Activated CD4-positive, alpha-beta T cell treated with anti-CD3 and anti-CD28 coated beads, Interleukin-2, amount 10 ng/mL, durations not matched to agents 24 days and 14 days (primary cell): Measurements from ENCODE around the gene DYNLL2. TPM values are rescaled to one million over a fixed set of nuclear protein-coding genes. Genes with fewer than 3 reads are reported as not detected.

ENCODE experiments used
- DNase-seq: peaks from one replicate; pipeline ENCODE4 v3.0.0; 2022
- H3K27ac Mint-ChIP-seq: one replicate; pipeline ENCODE4 v1.8.0; 2022; ENCODE audit warnings: mild to moderate bottlenecking, mixed read lengths
- H3K27me3 Mint-ChIP-seq: one replicate; pipeline ENCODE4 v1.8.0; 2022; ENCODE audit warnings: mixed read lengths
- H3K36me3 Mint-ChIP-seq: one replicate; pipeline ENCODE4 v1.8.0; 2022; ENCODE audit warnings: low read depth, mild to moderate bottlenecking, mixed read lengths
- H3K4me1 Mint-ChIP-seq: one replicate; pipeline ENCODE4 v1.8.0; 2021; ENCODE audit warnings: mixed read lengths
- H3K4me3 Mint-ChIP-seq: one replicate; pipeline ENCODE4 v1.8.0; 2022; ENCODE audit warnings: mild to moderate bottlenecking, moderate library complexity, mixed read lengths
- H3K9me3 Mint-ChIP-seq: one replicate; pipeline ENCODE4 v1.8.0; 2021; ENCODE audit warnings: mixed read lengths
- intact Hi-C: fragments of 100-400 bp; cut with micrococcal nuclease; formaldehyde crosslinking; loops from one replicate; pipeline ENCODE4 v1.15.1; 2023
- total RNA-seq: library from RNA; stranded (reverse); gene quantifications from 2 replicates; pipeline ENCODE4 v1.2.3, GENCODE V29; 2022

DYNLL2 gene
- total RNA-seq, 1 donor from 2014 or later, result 37.2 TPM

DNA sequence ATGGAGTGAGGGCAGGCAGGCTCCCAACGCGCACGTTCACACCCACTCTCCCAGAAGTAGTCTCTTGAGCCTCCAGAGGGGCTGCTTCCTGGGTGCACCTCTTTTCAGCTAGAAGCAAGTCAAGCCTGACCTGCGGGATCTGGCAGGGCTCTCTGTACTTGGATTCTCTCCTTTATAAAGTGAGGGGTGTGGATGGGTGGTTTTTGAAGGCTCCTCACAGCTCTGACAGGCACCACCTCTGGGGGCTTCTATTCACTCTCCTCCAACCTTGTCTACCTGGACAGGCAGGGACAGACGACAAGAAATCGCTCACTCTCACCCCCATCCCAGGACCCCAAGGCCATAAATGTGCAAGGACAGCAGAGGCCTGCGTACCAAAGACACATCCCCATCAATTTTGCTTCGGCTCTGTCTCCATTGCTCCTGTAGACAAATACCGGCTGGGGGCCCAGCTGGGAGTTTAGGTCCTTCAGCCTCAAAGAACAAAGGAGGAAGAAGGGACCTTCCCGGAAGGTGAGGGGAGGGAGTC lies 814 bp upstream of the DYNLL2 start:
- Mint-ChIP-seq H3K27ac (peak overlapping the region; percentile 80), H3K27me3 (peaks cover 26% of the 10 kb centered on the region), H3K4me1 (peaks cover 24% of the 10 kb centered on the region), H3K36me3 (peaks cover 22% of the 10 kb centered on the region), H3K4me3 (peak overlapping the region; percentile 61), H3K9me3 (no peaks in the 10 kb centered on the region)
- intact Hi-C loops, result loop anchor here (2.0 kb wide), 1 partner anchor 998 kb away; the partner anchor contains the start of gene AKAP1
- no peak for DNase-seq

DNA sequence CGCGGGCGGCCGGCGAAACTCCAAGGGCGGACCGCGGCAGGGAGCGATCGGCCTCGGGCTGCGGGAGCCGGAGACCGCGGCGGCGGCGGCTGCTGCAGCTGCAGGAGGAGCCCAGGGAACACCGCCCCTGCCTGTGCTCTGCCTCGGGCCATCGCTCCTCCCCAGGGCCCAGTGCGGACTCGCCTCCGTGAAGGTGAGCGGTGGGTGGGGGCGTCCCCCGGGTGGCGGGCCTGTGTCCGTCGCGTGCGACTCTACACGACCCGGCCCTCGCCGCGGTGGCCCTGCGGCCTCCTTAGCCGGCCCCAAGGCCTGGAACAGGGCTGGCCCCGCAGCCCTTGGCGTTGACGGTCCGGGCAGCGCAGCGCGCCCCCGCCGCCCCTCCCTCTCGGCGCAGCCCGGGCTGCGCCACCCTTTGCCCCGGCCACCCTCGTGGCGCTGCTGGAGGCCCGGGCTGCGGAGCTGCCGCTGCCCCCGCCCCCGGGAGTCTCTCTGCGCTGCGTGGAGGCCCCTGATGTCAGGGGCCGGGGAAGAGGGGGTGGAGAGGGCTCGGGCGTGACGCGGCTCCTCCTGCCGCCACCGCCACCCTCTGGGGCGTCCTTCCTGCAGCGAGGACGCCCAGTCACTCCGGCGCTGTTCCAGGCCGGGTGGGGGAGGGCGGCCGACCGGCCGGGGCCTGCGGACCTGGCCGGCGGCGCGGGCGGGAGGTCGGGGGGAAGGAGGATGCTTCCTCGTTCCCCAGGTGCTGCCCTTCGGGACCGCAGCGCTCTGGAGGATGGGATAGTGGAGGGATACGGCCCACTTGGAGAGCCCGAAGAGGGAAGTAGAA lies 485 bp downstream of the DYNLL2 start:
- intact Hi-C loops, result loop anchor here (1.0 to 2.0 kb wide), 4 partner anchors 30 to 999 kb away; partner anchors contain the start of genes AKAP1, MRPS23 and SRSF1

DNA sequence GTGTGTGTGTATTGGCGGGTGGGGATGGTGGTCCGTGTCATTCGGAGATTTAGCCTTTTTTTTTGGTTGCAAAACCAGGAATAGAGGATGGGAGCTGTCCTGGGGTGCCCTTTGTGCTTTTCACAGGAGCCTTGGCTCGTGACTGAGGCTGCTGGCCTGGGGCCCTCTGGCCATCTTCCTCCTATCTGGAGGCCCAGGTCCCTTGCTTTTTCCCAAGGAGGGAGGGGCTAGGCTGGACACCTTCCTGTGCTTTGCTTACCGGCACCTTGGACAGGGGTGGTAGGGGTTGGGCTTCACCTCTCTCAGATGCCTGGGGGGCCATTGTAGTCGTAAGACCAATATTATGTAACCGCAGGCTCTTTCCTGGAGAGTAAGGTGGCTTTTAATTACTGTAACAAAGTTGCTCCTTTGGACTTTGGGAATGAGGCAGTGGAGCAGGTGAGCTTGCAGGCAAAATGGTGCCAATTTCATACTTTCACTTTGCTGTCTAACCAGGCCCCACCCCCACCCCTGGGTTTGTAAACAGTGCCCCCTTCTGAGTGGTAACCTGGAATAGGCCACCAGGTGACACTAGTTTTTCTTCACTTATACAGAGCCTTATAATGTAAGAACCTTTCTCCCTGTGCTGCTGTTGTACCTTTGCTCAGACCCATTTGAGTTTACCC lies 1.2 kb downstream of the DYNLL2 start:
- peak overlapping the region; percentile 80 for H3K27ac Mint-ChIP-seq

More for the DNA sequence above, 485 bp downstream of the DYNLL2 start:
- no peaks in the 10 kb centered on the region for H3K9me3 Mint-ChIP-seq
- peak; percentile 90 for DNase-seq
- H3K27ac Mint-ChIP-seq, result peak overlapping the region; percentile 80
- peaks cover 33% of the 10 kb centered on the region for H3K36me3 Mint-ChIP-seq
- H3K27me3 Mint-ChIP-seq, result peaks cover 17% of the 10 kb centered on the region
- peaks cover 34% of the 10 kb centered on the region for H3K4me1 Mint-ChIP-seq
- H3K4me3 Mint-ChIP-seq, result peak overlapping the region; percentile 88

GRCh38 chr17:58085039-58085715 lies 2.0 kb downstream of the DYNLL2 start:
- Mint-ChIP-seq H3K4me3 (peak overlapping the region; percentile 88), H3K27me3 (peaks cover 3% of the 10 kb centered on the region), H3K36me3 (peaks cover 48% of the 10 kb centered on the region), H3K27ac (peak overlapping the region; percentile 80), H3K4me1 (peaks cover 41% of the 10 kb centered on the region), H3K9me3 (no peaks in the 10 kb centered on the region)
- intact Hi-C loops, result no loop called here
- peak; percentile 60 for DNase-seq

More for the DNA sequence above, 1.2 kb downstream of the DYNLL2 start:
- intact Hi-C loops, result loop anchor here (1.0 kb wide), 2 partner anchors 29 to 77 kb away; partner anchors contain the start of gene SRSF1
- Mint-ChIP-seq H3K27me3 (peaks cover 9% of the 10 kb centered on the region), H3K4me3 (peak overlapping the region; percentile 88), H3K36me3 (peaks cover 40% of the 10 kb centered on the region), H3K4me1 (peaks cover 38% of the 10 kb centered on the region), H3K9me3 (no peaks in the 10 kb centered on the region)
- DNase-seq, result peak; percentile 79

DNA sequence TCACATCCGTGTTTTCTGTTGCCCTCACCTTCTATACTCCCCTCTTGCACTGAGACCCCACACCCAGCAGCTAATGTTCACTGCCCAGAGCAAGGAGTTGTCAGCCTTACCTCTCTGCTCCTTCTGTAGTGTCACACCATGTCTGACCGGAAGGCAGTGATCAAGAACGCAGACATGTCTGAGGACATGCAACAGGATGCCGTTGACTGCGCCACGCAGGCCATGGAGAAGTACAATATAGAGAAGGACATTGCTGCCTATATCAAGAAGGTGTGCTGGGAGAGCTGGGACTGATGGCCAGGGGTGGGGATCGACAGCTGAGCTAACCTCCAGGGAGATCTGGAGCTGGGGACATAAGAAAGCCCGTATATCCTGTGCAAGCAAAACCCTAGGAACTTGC lies 3.7 kb downstream of the DYNLL2 start:
- peak; percentile 55 for DNase-seq
- peaks cover 46% of the 10 kb centered on the region for H3K4me1 Mint-ChIP-seq
- peaks cover 61% of the 10 kb centered on the region for H3K36me3 Mint-ChIP-seq
- H3K27me3 Mint-ChIP-seq, result no peaks in the 10 kb centered on the region
- intact Hi-C loops, result no loop called here
- no peak overlapping the region for H3K27ac Mint-ChIP-seq
- H3K4me3 Mint-ChIP-seq, result no peak overlapping the region
- no peaks in the 10 kb centered on the region for H3K9me3 Mint-ChIP-seq

DNA sequence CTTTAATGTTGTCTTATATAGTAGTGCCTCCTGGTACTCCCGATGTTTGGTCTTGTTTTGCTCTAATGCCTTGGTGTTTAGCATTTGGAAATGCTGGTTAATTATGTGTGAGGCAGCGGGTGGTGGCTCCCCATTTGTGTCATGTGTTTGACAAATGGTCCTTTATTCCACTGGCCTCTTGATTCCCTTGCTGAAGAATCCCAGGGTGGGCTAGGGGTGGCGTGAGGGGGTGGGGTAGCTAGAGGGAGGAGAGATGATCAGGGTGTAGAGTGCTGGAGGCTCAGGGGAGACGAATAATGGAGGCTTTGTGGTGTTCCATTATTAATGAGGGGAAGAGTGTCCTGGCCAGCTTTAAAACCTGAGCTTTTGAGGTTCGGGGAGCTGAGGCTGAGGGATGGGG lies 5.4 kb downstream of the DYNLL2 start:
- intact Hi-C loops, result no loop called here
- no peak for DNase-seq
- no peaks in the 10 kb centered on the region for H3K27me3 Mint-ChIP-seq
- peaks cover 43% of the 10 kb centered on the region for H3K4me1 Mint-ChIP-seq
- H3K9me3 Mint-ChIP-seq, result no peaks in the 10 kb centered on the region
- H3K36me3 Mint-ChIP-seq, result peaks cover 72% of the 10 kb centered on the region
- H3K4me3 Mint-ChIP-seq, result no peak overlapping the region
- H3K27ac Mint-ChIP-seq, result no peak overlapping the region

DNA sequence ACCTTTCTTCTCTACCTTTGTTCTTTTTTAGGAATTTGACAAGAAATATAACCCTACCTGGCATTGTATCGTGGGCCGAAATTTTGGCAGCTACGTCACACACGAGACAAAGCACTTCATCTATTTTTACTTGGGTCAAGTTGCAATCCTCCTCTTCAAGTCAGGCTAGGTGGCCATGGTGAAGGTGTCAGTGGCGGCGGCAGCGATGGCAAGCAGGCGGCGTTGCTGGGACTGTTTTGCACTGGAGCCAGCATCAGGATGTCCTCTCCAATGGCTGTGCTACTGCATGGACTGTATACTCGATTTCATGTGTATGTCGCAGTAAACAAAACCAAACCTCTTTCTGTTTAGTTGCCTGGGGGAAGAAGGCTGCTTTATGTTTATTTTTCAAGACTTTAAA lies 5.9 kb downstream of the DYNLL2 start:
- H3K4me3 Mint-ChIP-seq, result no peak overlapping the region
- peaks cover 75% of the 10 kb centered on the region for H3K36me3 Mint-ChIP-seq
- no peaks in the 10 kb centered on the region for H3K9me3 Mint-ChIP-seq
- intact Hi-C loops, result no loop called here
- H3K4me1 Mint-ChIP-seq, result peaks cover 43% of the 10 kb centered on the region
- peak; percentile 53 for DNase-seq
- no peak overlapping the region for H3K27ac Mint-ChIP-seq
- H3K27me3 Mint-ChIP-seq, result no peaks in the 10 kb centered on the region

DNA sequence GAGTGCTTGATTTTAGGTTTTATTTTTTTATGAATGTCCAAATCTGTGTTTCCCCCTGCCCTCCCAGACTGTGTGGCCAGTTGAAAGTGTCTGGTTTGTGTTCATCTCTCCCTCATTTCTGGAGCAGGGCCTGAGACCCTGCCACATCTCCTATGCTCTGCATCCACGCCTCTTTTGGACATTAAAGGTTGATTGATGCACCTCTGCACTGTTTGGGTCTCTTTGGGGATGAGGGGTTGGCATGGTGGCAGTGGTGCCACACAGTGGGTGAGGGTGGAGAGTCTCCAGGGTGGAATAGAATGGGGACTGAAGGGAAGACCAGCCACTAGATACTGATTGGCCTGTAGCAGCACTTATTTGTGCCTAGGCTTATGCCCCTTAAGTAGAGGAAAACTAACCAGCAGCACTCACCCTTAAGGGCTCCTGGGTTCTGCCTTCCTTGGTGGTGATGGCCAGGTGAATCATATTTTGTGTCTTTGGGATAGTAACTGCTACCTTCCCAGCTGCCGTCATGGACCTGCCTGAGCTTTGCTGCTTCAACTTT lies 7.9 kb downstream of the DYNLL2 start:
- Mint-ChIP-seq H3K27me3 (no peaks in the 10 kb centered on the region), H3K4me3 (no peak overlapping the region), H3K9me3 (no peaks in the 10 kb centered on the region), H3K4me1 (peaks cover 29% of the 10 kb centered on the region), H3K27ac (no peak overlapping the region), H3K36me3 (peaks cover 67% of the 10 kb centered on the region)
- intact Hi-C loops, result no loop called here
- peak; percentile 47 for DNase-seq

GRCh38 chr17:58092101-58092796 lies 9.0 kb downstream of the DYNLL2 start:
- intact Hi-C loops, result no loop called here
- Mint-ChIP-seq H3K27ac (no peak overlapping the region), H3K4me1 (peaks cover 23% of the 10 kb centered on the region), H3K9me3 (no peaks in the 10 kb centered on the region), H3K4me3 (no peak overlapping the region), H3K27me3 (no peaks in the 10 kb centered on the region), H3K36me3 (peaks cover 59% of the 10 kb centered on the region)
- DNase-seq, result peak; percentile 48

- peak; percentile 44 for DNase-seq
- H3K4me1 Mint-ChIP-seq, result peaks cover 21% of the 10 kb centered on the region
- H3K9me3 Mint-ChIP-seq, result no peaks in the 10 kb centered on the region
- no peak overlapping the region for H3K4me3 Mint-ChIP-seq
- intact Hi-C loops, result no loop called here
- no peaks in the 10 kb centered on the region for H3K27me3 Mint-ChIP-seq
- H3K27ac Mint-ChIP-seq, result no peak overlapping the region
- peaks cover 54% of the 10 kb centered on the region for H3K36me3 Mint-ChIP-seq
Measured at GRCh38 chr17:58092797-58093385, 9.7 kb downstream of the DYNLL2 start.

GRCh38 chr17:58094118-58094517 lies 10.9 kb downstream of the DYNLL2 start:
- Mint-ChIP-seq H3K36me3 (peaks cover 42% of the 10 kb centered on the region), H3K4me3 (no peak overlapping the region), H3K9me3 (no peaks in the 10 kb centered on the region), H3K27me3 (peaks cover 2% of the 10 kb centered on the region), H3K4me1 (peaks cover 14% of the 10 kb centered on the region), H3K27ac (no peak overlapping the region)
- DNase-seq, result no peak
- intact Hi-C loops, result no loop called here

DNA sequence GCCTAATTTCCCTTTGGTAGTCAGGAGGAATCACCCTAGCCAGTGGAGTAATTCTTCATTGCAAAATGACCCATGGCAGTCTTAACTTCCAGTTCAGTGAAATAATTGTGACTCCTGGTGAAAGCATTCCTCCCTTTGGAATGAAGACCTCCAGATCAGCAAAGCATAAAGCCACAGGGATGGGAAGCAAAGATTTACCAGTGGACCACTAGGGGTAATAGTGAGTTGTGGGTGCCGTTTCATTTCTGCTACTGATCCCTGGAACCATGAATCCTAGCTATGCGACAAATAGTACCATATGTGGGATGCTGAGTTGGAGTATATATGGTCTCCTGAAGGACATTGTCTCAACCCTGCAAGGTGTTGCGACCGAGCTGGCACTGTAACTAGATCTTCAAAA lies 13.7 kb downstream of the DYNLL2 start:
- peaks cover 7% of the 10 kb centered on the region for H3K27me3 Mint-ChIP-seq
- H3K27ac Mint-ChIP-seq, result no peak overlapping the region
- H3K36me3 Mint-ChIP-seq, result peaks cover 19% of the 10 kb centered on the region
- no peaks in the 10 kb centered on the region for H3K9me3 Mint-ChIP-seq
- no peak for DNase-seq
- H3K4me3 Mint-ChIP-seq, result no peak overlapping the region
- H3K4me1 Mint-ChIP-seq, result peaks cover 10% of the 10 kb centered on the region
- intact Hi-C loops, result no loop called here
